PC-9 (cell line): Measurements from ENCODE around the gene ZNF160.

Experiments used
- CTCF ChIP-seq: fragments of 200-600 bp; sonication (generic); conservative IDR thresholded peaks from 2 replicates; pipeline ENCODE4 v1.6.1; 2017; ENCODE audit warnings: mixed run types, antibody characterized with exemption, mild to moderate bottlenecking, moderate library complexity
- EZH2 ChIP-seq: fragments of 200-600 bp; sonication (generic); IDR thresholded peaks from 2 replicates; pipeline ENCODE4 v1.8.0; 2017; ENCODE audit warnings: antibody characterized with exemption, low read depth

- TF ChIP-seq CTCF = no peak
- no peak for TF ChIP-seq EZH2
Observed at GRCh38 chr19:53091413-53092254, 11.6 kb downstream of the ZNF160 start.
